Right renal pelvis (tissue), 4 donors: ENCODE results near the gene ZNF581. TPM values are rescaled to one million over a fixed set of nuclear protein-coding genes. Genes with fewer than 3 reads are reported as not detected.

Source experiments
- DNase-seq, 4 donors: peaks; one replicate each; pipeline ENCODE4 v3.0.0-alpha.2; 2013; ENCODE audit warnings: low read depth in 4 of 4, low spot score in 3 of 4, missing footprints in 1 of 4
- polyA plus RNA-seq, 4 donors: library from polyadenylated mRNA; unstranded; fragments of 120-200 nt; gene quantifications; one replicate each; pipeline ENCODE4 v1.2.1, GENCODE V29; 2013; ENCODE audit not compliant: insufficient read length in 4 of 4

ZNF581 gene
- polyA plus RNA-seq, 4 donors = 24.0 to 35.7 (median 25.6) TPM

DNA sequence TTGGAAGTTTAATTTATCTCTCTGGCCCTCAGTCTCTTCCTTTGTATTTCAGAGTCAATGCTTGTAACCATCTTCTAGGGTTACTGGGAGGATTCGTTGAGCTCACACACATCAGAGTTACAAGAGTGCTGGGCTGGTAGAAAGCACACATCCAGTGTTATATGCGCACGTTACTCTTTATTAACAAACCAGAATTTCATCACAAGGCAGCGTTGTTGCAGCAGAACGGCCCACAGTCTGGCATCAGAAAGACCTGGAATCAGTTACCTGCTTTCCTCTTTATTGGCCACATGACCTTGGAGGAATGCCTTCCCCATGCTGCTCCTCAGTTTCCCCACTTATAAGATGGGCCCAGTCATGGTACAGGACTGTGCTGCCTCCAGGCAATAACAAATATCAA, 34.1 kb upstream of the ZNF581 start:
- DNase-seq = no peak

GRCh38 chr19:55611300-55611982, 32.0 kb upstream of the ZNF581 start:
- DNase-seq = no peak

GRCh38 chr19:55611983-55612645, 31.3 kb upstream of the ZNF581 start:
- no peak for DNase-seq

- no peak for DNase-seq
Observed at GRCh38 chr19:55613396-55613795, 30.1 kb upstream of the ZNF581 start.

DNA sequence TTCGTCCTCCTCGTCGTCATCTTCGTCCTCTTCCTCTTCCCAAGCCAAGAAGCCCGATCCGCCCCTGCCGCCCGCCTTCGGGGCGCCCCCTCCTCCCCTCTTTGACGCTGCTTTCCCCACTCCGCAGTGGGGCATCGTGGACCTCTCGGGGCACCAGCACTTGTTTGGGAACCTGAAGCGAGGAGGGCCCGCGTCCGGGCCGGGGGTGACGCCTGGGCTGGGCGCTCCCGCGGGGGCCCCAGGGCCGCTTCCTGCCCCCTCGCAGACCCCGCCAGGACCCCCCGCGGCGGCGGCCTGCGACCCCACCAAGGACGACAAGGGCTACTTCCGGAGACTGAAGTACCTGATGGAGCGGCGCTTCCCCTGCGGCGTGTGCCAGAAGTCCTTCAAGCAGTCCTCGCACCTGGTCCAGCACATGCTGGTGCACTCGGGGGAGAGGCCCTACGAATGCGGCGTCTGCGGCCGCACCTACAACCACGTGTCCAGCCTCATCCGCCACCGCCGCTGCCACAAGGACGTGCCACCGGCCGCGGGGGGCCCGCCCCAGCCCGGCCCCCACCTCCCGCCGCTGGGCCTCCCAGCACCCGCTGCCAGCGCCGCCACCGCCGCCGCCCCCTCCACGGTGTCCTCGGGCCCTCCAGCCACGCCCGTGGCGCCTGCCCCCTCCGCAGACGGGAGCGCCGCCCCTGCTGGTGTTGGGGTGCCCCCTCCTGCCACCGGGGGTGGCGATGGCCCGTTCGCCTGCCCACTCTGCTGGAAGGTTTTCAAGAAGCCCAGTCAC, 29.3 kb upstream of the ZNF581 start:
- no peak for DNase-seq

DNA sequence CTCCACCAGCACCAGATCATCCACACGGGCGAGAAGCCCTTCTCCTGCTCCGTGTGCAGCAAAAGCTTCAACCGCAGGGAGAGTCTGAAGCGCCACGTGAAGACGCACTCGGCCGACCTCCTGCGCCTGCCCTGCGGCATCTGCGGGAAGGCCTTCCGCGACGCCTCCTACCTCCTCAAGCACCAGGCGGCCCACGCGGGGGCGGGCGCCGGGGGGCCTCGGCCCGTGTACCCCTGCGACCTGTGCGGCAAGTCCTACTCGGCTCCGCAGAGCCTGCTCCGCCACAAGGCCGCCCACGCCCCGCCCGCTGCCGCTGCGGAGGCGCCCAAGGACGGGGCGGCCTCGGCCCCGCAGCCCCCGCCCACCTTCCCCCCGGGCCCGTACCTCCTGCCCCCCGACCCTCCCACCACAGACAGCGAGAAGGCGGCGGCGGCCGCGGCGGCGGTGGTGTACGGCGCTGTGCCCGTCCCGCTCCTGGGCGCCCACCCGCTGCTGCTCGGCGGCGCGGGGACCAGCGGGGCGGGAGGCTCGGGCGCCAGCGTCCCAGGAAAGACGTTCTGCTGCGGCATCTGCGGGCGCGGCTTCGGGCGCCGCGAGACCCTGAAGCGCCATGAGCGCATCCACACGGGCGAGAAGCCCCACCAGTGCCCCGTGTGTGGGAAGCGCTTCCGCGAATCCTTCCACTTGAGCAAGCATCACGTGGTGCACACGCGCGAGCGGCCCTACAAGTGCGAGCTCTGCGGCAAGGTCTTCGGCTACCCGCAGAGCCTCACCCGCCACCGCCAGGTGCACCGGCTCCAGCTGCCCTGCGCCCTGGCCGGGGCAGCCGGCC, 28.5 kb upstream of the ZNF581 start:
- no peak for DNase-seq

- no peak for DNase-seq
Observed at GRCh38 chr19:55615543-55616394, 27.7 kb upstream of the ZNF581 start.

DNA sequence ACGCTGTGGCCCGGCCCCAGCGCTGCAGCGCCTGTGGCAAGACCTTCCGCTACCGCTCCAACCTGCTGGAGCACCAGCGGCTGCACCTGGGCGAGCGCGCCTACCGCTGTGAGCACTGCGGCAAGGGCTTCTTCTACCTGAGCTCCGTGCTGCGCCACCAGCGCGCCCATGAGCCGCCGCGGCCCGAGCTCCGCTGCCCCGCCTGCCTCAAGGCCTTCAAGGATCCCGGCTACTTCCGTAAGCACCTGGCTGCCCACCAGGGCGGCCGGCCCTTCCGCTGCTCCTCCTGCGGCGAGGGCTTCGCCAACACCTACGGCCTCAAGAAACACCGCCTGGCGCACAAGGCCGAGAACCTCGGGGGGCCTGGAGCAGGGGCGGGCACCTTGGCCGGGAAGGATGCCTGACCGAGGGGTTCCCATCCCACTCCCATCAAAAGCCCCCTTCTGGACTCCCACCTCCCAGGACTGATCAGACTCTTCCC, 27.0 kb upstream of the ZNF581 start:
- DNase-seq = no peak

DNA sequence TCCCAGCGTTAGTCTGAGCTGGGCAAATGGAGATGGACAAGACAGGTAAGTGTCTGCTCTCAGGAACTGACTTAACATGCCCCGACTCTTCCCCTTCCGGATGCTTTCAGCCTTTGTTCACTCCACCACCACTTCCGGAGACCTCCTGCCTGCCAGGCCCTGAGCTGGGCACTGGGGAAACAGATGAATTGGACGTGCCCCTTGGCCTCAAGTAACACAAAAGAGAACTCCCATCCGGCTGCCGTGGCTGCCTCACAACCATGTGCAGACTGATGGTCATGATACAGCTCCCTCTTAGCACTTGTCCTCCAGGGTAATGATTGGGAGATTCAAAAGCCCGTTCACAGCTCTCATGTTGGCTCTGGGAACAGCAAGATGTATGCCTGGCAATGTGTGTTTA, 26.0 kb upstream of the ZNF581 start:
- DNase-seq = no peak

- DNase-seq = no peak
Observed at GRCh38 chr19:55618426-55618825, 25.0 kb upstream of the ZNF581 start.

GRCh38 chr19:55619286-55619685, 24.2 kb upstream of the ZNF581 start:
- no peak for DNase-seq

GRCh38 chr19:55620410-55621204, 22.8 kb upstream of the ZNF581 start:
- DNase-seq = no peak

GRCh38 chr19:55621205-55621672, 22.2 kb upstream of the ZNF581 start:
- DNase-seq = no peak

GRCh38 chr19:55621673-55622231, 21.7 kb upstream of the ZNF581 start:
- no peak for DNase-seq

DNA sequence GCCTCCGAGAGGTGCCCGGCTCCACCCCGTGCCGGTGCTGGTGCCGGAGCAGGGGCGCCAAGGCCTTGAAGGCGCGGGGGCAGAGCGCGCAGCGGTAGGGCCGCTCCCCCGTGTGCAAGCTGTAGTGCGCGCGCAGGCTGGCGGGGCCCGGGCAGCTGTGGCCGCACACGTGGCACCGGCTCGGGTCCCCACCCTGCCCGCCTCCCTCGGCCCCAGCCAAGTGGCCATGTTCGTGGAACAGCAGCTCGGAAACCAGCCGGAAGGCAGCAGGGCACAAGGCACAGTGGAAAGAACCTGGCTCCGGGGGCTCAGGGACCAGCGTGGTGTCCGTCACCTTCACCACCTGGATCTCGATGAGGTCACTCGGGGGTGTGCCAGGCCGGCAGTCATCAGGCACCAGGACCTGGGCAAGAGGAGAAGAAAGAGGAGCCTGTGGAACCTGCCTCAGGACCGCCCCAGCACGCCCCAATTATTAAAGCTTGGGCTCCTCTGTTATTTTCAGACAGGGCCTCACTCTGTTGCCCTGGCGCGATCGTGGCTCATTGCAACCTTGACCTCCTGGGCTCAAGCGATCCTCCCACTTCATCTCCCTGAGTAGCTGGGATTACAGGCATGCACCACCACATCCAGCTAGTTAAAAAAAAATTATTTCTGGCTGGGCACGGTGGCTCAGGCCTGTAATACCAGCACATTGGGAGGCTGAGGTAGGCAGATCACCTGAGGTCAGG, 21.0 kb upstream of the ZNF581 start:
- no peak for DNase-seq

- DNase-seq = no peak
Observed at GRCh38 chr19:55623130-55623529, 20.3 kb upstream of the ZNF581 start.

GRCh38 chr19:55623561-55623960, 19.9 kb upstream of the ZNF581 start:
- DNase-seq = no peak
